GM12891 (cell line): Measurements from ENCODE around the gene OR7A10.

Experiments
- PAX5 ChIP-seq: IDR thresholded peaks from 2 replicates; pipeline ENCODE4 v1.6.1; 2011; ENCODE audit warnings: low read length, moderate library complexity, mild to moderate bottlenecking; ENCODE audit not compliant: insufficient read depth, severe bottlenecking
- POLR2A ChIP-seq: IDR thresholded peaks from 2 replicates; pipeline ENCODE4 v1.6.1; 2011; ENCODE audit warnings: low read depth, low read length, control low read depth
- POLR2AphosphoS5 ChIP-seq: IDR thresholded peaks from 2 replicates; pipeline ENCODE4 v1.6.1; 2011; ENCODE audit warnings: low read depth, low read length, control low read depth
- TAF1 ChIP-seq: IDR thresholded peaks from 2 replicates; pipeline ENCODE4 v1.6.1; 2011; ENCODE audit warnings: low read depth, low read length, control low read depth

- TF ChIP-seq POLR2AphosphoS5: no peak
- TF ChIP-seq POLR2A: no peak
- no peak for TF ChIP-seq TAF1
- TF ChIP-seq PAX5: no peak
Measured at GRCh38 chr19:14798760-14799159, 50.0 kb downstream of the OR7A10 start.
